GM10248 (cell line): ENCODE data around the gene CENPS.

Experiments used
- CTCF ChIA-PET: fragments of 300-600 bp; sonication (Branson Sonifier 250); formaldehyde crosslinking; extraction: SDS; loops from one replicate; lab custom pipeline; 2021; ENCODE audit warnings: antibody characterized with exemption; lab: Yijun Ruan, JAX
- POLR2A ChIA-PET: fragments of 350-650 bp; sonication (Branson Sonifier 250); formaldehyde crosslinking; extraction: SDS; loops from one replicate; lab custom pipeline; 2020; ENCODE audit warnings: antibody characterized with exemption; lab: Yijun Ruan, JAX
- DNase-seq: peaks from one replicate; pipeline ENCODE4 v3.0.0; 2012; ENCODE audit errors: extremely low spot score
- CTCF ChIP-seq: IDR thresholded peaks from 2 replicates; pipeline ENCODE4 v1.5.1; 2012; ENCODE audit warnings: mild to moderate bottlenecking, low read depth; ENCODE audit errors: extremely low read depth, missing control alignments, control extremely low read depth

The CENPS gene

DNA sequence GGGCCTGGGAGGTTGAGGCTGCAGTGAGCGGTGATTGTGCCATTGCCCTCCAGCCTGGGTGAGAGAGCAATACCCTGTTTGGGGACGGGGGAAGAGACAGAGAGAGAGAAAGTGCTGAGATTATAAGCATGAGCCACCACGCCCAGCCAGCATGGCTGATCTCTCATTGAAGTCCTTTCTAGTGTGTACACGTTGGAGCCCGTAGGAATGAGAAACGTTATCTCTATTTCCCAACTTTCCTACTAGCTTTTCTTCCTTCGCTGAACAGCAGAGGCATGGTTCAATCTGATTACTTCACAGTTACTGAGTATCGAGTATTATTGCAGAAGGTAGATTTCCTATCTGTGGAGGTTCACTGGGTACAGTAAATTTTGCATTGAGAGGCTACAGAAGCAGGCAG, 49.1 kb downstream of the CENPS start:
- no peak for DNase-seq
- TF ChIP-seq CTCF: no peak
- POLR2A ChIA-PET: no interaction called here
- CTCF ChIA-PET: interaction anchor here (3.5 kb wide), 1 partner anchor 15 kb away, joined by 15 read pairs; no protein-coding TSS in a partner anchor

GRCh38 chr1:10480614-10481013, 50.4 kb downstream of the CENPS start:
- no peak for TF ChIP-seq CTCF
- DNase-seq: no peak
- ChIA-PET CTCF (interaction anchor here (0.9 to 3.5 kb wide), 3 partner anchors 14 to 33 kb away, joined by 3 to 15 read pairs (median 3); no protein-coding TSS in a partner anchor), POLR2A (interaction anchor here (0.5 kb wide), 1 partner anchor 10 kb away, joined by 7 read pairs; no protein-coding TSS in a partner anchor)

GRCh38 chr1:10484521-10484920, 54.3 kb downstream of the CENPS start:
- TF ChIP-seq CTCF: no peak
- no peak for DNase-seq
- POLR2A ChIA-PET: no interaction called here
- CTCF ChIA-PET: interaction anchor here (0.7 to 3.6 kb wide), 4 partner anchors 11 to 173 kb away, joined by 3 to 54 read pairs (median 8); partner anchors contain the start of gene CENPS

GRCh38 chr1:10489291-10490055, 59.2 kb downstream of the CENPS start:
- no peak for DNase-seq
- CTCF ChIA-PET: interaction anchor here (0.9 to 7.9 kb wide), 4 partner anchors 17 to 112 kb away, joined by 3 to 147 read pairs (median 7); partner anchors contain the start of gene CENPS
- TF ChIP-seq CTCF: no peak
- POLR2A ChIA-PET: interaction anchor here (0.5 kb wide), 1 partner anchor 1314 kb away, joined by 3 read pairs; no protein-coding TSS in a partner anchor

DNA sequence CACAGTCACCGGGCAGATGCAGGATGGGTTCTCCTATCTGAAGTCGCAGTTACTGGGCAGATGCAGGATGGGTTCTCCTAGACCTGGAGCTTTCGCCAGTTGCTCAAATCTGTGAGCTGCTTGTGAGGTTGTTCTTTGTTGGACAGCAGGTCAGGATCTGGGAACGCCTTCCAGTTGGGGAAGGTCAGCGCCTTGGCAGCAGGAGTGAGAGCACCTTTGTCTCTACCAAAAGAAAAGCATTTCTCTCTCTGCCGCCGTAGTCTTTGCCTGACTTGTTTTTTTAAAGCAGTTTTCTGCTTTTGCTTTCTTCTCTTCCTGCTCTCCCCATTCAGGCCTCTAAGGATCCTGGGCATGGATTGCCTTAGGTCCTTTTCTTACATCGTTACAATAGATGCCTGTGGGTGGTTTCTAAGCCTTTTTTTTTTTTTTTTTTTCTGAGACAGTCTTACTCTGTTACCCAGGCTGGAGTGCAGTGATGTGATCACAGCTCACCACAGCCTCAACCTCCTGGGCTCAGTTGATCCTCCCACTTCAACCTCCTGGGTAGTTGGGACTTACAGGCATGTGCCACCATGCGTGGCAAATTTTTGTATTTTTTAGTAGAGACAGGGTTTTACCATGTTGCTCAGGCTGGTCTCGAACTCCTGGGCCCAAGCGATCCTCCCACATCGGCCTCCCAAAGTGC, 60.2 kb downstream of the CENPS start:
- DNase-seq: no peak
- POLR2A ChIA-PET: no interaction called here
- TF ChIP-seq CTCF: no peak
- CTCF ChIA-PET: interaction anchor here (1.7 to 9.0 kb wide), 4 partner anchors 16 to 113 kb away, joined by 5 to 147 read pairs (median 58); partner anchors contain the start of gene CENPS
